ENCODE measurements around the gene IGSF6. TPM values are rescaled to one million over a fixed set of nuclear protein-coding genes. Genes with fewer than 3 reads are reported as not detected.
A peak's percentile ranks its signal among the peaks of the same experiment; 100 is the strongest.

The IGSF6 gene
- total and polyA plus RNA-seq, 2 of the 13 experiments (the other 11 are each of a cell fraction or from before 2014, with no cell fraction given), result not detected

DNA sequence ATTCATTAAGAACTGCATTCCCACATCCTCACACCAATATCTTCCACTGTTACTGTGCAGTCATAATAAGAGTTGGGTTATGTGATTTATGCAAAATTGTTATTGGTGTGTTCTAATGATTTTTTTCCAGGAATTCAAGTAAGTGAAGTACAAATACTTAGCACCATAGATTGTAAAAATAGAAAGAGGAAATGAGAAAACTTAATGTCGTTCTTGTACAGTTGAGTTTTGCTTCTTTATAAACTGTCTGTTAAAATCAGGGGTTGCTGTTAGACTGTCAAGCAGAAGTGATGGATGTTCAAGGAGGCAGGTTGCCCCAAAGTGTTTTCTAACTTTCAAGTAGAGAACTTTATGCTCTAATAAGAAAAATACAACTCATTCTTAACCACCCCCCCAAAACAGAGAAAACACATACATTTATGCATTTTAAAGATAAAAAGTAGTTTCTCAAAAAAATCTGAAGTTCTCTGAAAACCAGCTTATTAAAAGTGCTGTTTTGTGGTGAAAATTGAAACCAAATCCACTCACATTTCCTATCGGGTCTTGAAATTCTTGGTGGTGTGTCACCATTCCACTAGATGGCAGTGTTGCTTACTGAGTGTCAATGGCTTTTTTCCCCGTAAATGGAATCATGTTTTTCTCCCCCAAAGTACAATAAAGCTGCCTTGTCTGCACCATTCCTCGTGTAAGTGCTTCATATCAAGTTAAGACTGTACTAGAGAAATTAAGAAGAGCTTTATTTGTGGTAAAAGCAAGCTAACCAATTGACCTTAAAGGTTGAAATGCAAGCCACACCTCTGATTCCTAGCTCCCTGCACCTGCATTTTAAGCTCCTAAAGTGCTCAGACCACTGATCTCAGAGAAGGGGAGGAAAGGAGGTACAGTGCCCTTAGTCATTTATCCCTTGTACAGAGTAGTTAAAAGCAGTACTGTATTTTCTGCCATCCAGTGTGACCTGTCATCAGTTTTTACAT is 4.7 kb upstream of the IGSF6 start (continued):
- no peak for TF ChIP-seq HOXD1 (CRISPR knock-in tag; IDR thresholded peaks at IDR 0.05)
- no peak for TF ChIP-seq STAT5B (CRISPR knock-in tag; IDR thresholded peaks at IDR 0.05)
- peak; percentile 90 for TF ChIP-seq SMC3 (IDR thresholded peaks at IDR 0.05; ENCODE audit: low read length)
- TF ChIP-seq EEA1 (CRISPR knock-in tag; IDR thresholded peaks at IDR 0.05; ENCODE audit: borderline replicate concordance), result no peak
- TF ChIP-seq, protein P1, sequence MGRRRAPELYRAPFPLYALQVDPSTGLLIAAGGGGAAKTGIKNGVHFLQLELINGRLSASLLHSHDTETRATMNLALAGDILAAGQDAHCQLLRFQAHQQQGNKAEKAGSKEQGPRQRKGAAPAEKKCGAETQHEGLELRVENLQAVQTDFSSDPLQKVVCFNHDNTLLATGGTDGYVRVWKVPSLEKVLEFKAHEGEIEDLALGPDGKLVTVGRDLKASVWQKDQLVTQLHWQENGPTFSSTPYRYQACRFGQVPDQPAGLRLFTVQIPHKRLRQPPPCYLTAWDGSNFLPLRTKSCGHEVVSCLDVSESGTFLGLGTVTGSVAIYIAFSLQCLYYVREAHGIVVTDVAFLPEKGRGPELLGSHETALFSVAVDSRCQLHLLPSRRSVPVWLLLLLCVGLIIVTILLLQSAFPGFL (CRISPR knock-in tag; IDR thresholded peaks at IDR 0.05), result no peak
- TF ChIP-seq RCOR2 (CRISPR knock-in tag; IDR thresholded peaks at IDR 0.05), result no peak
- no peak for TF ChIP-seq ZNF841 (CRISPR knock-in tag; IDR thresholded peaks at IDR 0.05; ENCODE audit: borderline replicate concordance)
- TF ChIP-seq SOX13 (IDR thresholded peaks at IDR 0.05), result no peak
- TF ChIP-seq SOX13 (CRISPR knock-in tag; conservative IDR thresholded peaks at IDR 0.05 in 1 of 2, IDR thresholded peaks at IDR 0.05 in 1 of 2), result 0 out of 4 replicates have a peak, but pooled peaks of 1 of the 2 experiments have one; percentile 9
- TF ChIP-seq, protein P2, sequence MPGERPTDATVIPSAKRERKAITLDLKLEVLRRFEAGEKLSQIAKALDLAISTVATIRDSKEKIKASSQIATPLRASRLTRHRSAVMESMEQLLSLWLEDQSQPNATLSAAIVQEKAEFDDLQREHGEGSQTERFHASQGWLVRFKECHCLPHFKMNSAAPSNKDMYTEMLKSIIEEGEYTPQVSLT (CRISPR knock-in tag; IDR thresholded peaks at IDR 0.05; ENCODE audit: borderline replicate concordance, low read depth), result no peak
- TF ChIP-seq CEBPG (CRISPR knock-in tag; IDR thresholded peaks at IDR 0.05), result peak; percentile 29; the same call in 1 of the 2 replicates
- TF ChIP-seq TRIM24 (CRISPR knock-in tag; IDR thresholded peaks at IDR 0.05), result no peak
- TF ChIP-seq, protein P3, sequence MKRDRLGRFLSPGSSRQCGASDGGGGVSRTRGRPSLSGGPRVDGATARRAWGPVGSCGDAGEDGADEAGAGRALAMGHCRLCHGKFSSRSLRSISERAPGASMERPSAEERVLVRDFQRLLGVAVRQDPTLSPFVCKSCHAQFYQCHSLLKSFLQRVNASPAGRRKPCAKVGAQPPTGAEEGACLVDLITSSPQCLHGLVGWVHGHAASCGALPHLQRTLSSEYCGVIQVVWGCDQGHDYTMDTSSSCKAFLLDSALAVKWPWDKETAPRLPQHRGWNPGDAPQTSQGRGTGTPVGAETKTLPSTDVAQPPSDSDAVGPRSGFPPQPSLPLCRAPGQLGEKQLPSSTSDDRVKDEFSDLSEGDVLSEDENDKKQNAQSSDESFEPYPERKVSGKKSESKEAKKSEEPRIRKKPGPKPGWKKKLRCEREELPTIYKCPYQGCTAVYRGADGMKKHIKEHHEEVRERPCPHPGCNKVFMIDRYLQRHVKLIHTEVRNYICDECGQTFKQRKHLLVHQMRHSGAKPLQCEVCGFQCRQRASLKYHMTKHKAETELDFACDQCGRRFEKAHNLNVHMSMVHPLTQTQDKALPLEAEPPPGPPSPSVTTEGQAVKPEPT (CRISPR knock-in tag; IDR thresholded peaks at IDR 0.05; ENCODE audit: low read depth), result no peak
- TF ChIP-seq PPARG (CRISPR knock-in tag; conservative IDR thresholded peaks at IDR 0.05), result no peak
- TF ChIP-seq GPN1 (CRISPR knock-in tag; IDR thresholded peaks at IDR 0.05; ENCODE audit: borderline replicate concordance), result no peak
- no peak for TF ChIP-seq NCOR1 (IDR thresholded peaks at IDR 0.05; ENCODE audit: borderline replicate concordance, low read length)
- TF ChIP-seq, protein P4, sequence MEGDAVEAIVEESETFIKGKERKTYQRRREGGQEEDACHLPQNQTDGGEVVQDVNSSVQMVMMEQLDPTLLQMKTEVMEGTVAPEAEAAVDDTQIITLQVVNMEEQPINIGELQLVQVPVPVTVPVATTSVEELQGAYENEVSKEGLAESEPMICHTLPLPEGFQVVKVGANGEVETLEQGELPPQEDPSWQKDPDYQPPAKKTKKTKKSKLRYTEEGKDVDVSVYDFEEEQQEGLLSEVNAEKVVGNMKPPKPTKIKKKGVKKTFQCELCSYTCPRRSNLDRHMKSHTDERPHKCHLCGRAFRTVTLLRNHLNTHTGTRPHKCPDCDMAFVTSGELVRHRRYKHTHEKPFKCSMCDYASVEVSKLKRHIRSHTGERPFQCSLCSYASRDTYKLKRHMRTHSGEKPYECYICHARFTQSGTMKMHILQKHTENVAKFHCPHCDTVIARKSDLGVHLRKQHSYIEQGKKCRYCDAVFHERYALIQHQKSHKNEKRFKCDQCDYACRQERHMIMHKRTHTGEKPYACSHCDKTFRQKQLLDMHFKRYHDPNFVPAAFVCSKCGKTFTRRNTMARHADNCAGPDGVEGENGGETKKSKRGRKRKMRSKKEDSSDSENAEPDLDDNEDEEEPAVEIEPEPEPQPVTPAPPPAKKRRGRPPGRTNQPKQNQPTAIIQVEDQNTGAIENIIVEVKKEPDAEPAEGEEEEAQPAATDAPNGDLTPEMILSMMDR (CRISPR knock-in tag; IDR thresholded peaks at IDR 0.05), result peak; percentile 92
- TF ChIP-seq ZNF83 (CRISPR knock-in tag; IDR thresholded peaks at IDR 0.05; ENCODE audit: borderline replicate concordance), result no peak
- TF ChIP-seq, protein P5, sequence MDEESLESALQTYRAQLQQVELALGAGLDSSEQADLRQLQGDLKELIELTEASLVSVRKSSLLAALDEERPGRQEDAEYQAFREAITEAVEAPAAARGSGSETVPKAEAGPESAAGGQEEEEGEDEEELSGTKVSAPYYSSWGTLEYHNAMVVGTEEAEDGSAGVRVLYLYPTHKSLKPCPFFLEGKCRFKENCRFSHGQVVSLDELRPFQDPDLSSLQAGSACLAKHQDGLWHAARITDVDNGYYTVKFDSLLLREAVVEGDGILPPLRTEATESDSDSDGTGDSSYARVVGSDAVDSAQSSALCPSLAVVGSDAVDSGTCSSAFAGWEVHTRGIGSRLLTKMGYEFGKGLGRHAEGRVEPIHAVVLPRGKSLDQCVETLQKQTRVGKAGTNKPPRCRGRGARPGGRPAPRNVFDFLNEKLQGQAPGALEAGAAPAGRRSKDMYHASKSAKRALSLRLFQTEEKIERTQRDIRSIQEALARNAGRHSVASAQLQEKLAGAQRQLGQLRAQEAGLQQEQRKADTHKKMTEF (CRISPR knock-in tag; IDR thresholded peaks at IDR 0.05), result no peak
- TF ChIP-seq ZNF761 (CRISPR knock-in tag; conservative IDR thresholded peaks at IDR 0.05), result no peak
- no peak for TF ChIP-seq ZNF564 (CRISPR knock-in tag; IDR thresholded peaks at IDR 0.05)
- TF ChIP-seq ZNF572 (CRISPR knock-in tag; IDR thresholded peaks at IDR 0.05), result no peak
